Naive B cell (primary cell): ENCODE results near the gene PIP4K2A. TPM values are rescaled to one million over a fixed set of nuclear protein-coding genes. Genes with fewer than 3 reads are reported as not detected.
"Not testable (repeated sequence)": the region's sequence is repeated elsewhere in the genome, so short reads cannot be mapped to it uniquely, and the experiment has no call there.

Experiments
- ATAC-seq, 2 donors: fragments of 150-1000 bp; cut with Tn5 transposase; 2 replicates each; pipeline ENCODE4 v1.10.0; 2021; ENCODE audit warnings: low read depth in 2 of 2, mild to moderate bottlenecking in 2 of 2, moderate library complexity in 2 of 2
- DNase-seq: peaks from one replicate; pipeline ENCODE4 v3.0.0; 2022
- H3K27ac Mint-ChIP-seq, 6 donors: one replicate each; pipeline ENCODE4 v1.8.0; 2020 to 2022; ENCODE audit warnings: mild to moderate bottlenecking in 6 of 6, mixed read lengths in 6 of 6, moderate library complexity in 5 of 6, inconsistent platforms in 2 of 6
- H3K27me3 Mint-ChIP-seq, 3 donors: one replicate each; pipeline ENCODE4 v1.8.0; 2021 to 2022; ENCODE audit warnings: mixed read lengths in 3 of 3, mild to moderate bottlenecking in 1 of 3
- H3K36me3 Mint-ChIP-seq, 2 donors: one replicate each; pipeline ENCODE4 v1.8.0; 2020 to 2022; ENCODE audit warnings: mixed read lengths in 2 of 2, inconsistent platforms in 1 of 2, mild to moderate bottlenecking in 1 of 2
- H3K4me1 Mint-ChIP-seq, 3 donors: one replicate each; pipeline ENCODE4 v1.8.0; 2020 to 2022; ENCODE audit warnings: mixed read lengths in 3 of 3, inconsistent platforms in 1 of 3, mild to moderate bottlenecking in 1 of 3, moderate library complexity in 1 of 3
- H3K4me3 Mint-ChIP-seq, 8 donors: one replicate each; pipeline ENCODE4 v1.8.0; 2020 to 2022; ENCODE audit warnings: mild to moderate bottlenecking in 8 of 8, mixed read lengths in 8 of 8, moderate library complexity in 8 of 8, inconsistent platforms in 2 of 8
- H3K9me3 Mint-ChIP-seq, 7 donors: one replicate each; pipeline ENCODE4 v1.8.0; 2020 to 2022; ENCODE audit warnings: mixed read lengths in 7 of 7, mild to moderate bottlenecking in 5 of 7, inconsistent platforms in 2 of 7, moderate library complexity in 1 of 7
- polyA plus RNA-seq, 6 donors: library from polyadenylated mRNA; unstranded; fragments of 300-500 nt; fragmentation: Illumina TruSeq; gene quantifications; one replicate each; pipeline ENCODE4 v1.2.3, GENCODE V29; 2021; ENCODE audit warnings: low read depth in 6 of 6

PIP4K2A gene
- polyA plus RNA-seq, 6 donors from 2014 or later = 16.8 to 45.7 (median 26.3) TPM

GRCh38 chr10:22536620-22537019 lies 177.8 kb downstream of the PIP4K2A start:
- ATAC-seq = no peak
- H3K27ac Mint-ChIP-seq = no peak overlapping the region

DNA sequence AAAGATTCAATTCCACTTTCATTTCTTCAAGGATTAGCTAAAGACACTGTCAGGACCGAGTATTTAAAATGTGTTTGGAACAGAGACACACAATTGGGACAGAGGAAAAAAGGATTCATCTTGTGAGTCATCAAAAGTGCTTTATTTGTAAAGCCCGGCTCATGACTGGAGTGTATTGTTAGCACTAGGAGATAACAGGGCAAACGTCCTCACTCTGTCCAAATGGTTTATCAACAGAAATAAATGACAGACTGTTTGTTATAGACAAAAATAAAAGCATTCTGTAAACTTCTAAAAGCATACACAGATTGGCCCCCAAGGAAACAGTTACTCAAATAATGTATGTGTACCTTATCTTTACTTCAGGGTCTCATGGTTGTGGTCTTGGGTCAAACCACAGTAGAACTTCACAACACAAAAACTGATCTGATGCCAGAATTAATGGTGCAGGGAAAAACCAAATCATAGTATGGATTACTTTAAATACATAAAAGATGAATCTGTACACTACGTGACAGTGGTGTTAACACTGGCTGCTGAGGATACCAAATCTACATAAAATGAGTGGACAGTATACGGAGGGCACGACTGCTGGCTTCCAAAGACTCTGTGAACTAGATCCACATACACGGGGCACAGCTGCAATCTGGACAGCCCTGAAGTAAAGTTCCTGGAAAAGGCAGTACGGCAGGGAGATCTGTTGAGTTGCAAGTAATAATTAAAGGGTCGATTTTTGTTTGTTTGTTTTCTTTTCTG lies 179.4 kb downstream of the PIP4K2A start:
- ATAC-seq = no peak
- Mint-ChIP-seq H3K27ac (peak overlapping the region in 2 of 6 donors; percentile 11 to 50), H3K4me1 (peaks cover 0 to 4% (median 4%) of the 10 kb centered on the region in 3 donors), H3K27me3 (no peaks in the 10 kb centered on the region), H3K9me3 (peaks cover 0 to 5% (median 0%) of the 10 kb centered on the region in 7 donors), H3K4me3 (no peak overlapping the region), H3K36me3 (peaks cover 34 to 43% of the 10 kb centered on the region in 2 donors)
- no peak for DNase-seq

More at GRCh38 chr10:22536620-22537019, 177.8 kb downstream of the PIP4K2A start:
- Mint-ChIP-seq H3K4me1 (peaks cover 0 to 4% (median 4%) of the 10 kb centered on the region in 3 donors), H3K9me3 (no peaks in the 10 kb centered on the region), H3K27me3 (no peaks in the 10 kb centered on the region), H3K4me3 (no peak overlapping the region), H3K36me3 (peaks cover 34 to 48% of the 10 kb centered on the region in 2 donors)
- DNase-seq = no peak

- H3K4me1 Mint-ChIP-seq = no peaks in the 10 kb centered on the region
Observed at GRCh38 chr10:22531441-22531840, 182.9 kb downstream of the PIP4K2A start.

DNA sequence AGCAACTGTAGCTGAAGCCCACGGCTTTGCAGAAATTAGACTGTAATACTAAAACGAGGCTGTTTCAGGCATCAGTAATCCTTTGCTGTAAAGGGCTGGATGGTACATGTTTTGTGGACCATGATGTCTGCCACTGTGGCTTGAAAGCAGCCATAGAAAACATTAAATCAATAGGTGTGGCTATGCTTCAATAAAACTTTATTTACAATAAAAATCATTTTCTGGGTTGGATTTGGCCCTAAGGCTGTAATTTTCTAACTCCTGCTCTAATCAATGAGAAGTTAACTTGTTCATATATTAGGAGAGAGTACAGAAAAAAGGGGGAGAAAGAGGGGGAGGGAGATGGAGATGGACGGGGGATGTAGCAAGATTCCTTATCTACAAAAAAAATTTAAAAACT lies 183.4 kb downstream of the PIP4K2A start:
- peaks cover under 1 to 19% of the 10 kb centered on the region in 2 donors for H3K36me3 Mint-ChIP-seq
- peaks cover 0 to 12% (median 10%) of the 10 kb centered on the region in 3 donors for H3K27me3 Mint-ChIP-seq
- no peak overlapping the region for H3K27ac Mint-ChIP-seq
- H3K4me1 Mint-ChIP-seq = no peaks in the 10 kb centered on the region
- ATAC-seq = no peak
- no peak for DNase-seq
- peaks cover 0 to 22% (median 7%) of the 10 kb centered on the region in 7 donors for H3K9me3 Mint-ChIP-seq
- H3K4me3 Mint-ChIP-seq = no peak overlapping the region

More at GRCh38 chr10:22531441-22531840, 182.9 kb downstream of the PIP4K2A start:
- Mint-ChIP-seq H3K9me3 (peaks cover 0 to 19% (median 7%) of the 10 kb centered on the region in 7 donors), H3K36me3 (peaks cover 5 to 23% of the 10 kb centered on the region in 2 donors), H3K4me3 (no peak overlapping the region), H3K27ac (no peak overlapping the region), H3K27me3 (peaks cover 0 to 12% (median 10%) of the 10 kb centered on the region in 3 donors)
- DNase-seq (no peak), ATAC-seq (no peak)

DNA sequence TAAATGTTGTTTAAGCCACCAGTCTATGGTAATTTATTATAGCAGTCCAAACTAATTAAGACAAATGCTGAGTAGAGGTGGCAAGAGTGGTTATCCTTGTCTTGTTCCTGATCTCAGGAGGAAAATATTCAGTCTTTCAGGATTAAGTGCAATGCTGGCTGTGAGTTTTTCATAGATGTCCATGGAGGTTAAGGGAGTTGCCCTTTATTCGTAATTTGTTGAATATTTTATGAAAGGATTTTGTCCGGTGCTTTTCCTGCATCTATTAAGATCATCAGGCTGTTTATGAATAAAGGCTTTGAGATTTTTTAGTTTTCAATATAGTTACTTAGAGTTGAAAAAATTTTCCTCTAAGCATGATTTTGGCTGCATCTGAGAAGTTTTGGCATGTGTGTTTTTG lies 186.9 kb downstream of the PIP4K2A start:
- peaks cover 8 to 56% (median 37%) of the 10 kb centered on the region in 7 donors for H3K9me3 Mint-ChIP-seq
- H3K27me3 Mint-ChIP-seq = peaks cover 0 to 39% (median 11%) of the 10 kb centered on the region in 3 donors
- DNase-seq (no peak), ATAC-seq (no peak)
- H3K36me3 Mint-ChIP-seq = peaks cover 0 to 10% of the 10 kb centered on the region in 2 donors
- H3K27ac Mint-ChIP-seq = no peak overlapping the region
- no peaks in the 10 kb centered on the region for H3K4me1 Mint-ChIP-seq
- no peak overlapping the region for H3K4me3 Mint-ChIP-seq

DNA sequence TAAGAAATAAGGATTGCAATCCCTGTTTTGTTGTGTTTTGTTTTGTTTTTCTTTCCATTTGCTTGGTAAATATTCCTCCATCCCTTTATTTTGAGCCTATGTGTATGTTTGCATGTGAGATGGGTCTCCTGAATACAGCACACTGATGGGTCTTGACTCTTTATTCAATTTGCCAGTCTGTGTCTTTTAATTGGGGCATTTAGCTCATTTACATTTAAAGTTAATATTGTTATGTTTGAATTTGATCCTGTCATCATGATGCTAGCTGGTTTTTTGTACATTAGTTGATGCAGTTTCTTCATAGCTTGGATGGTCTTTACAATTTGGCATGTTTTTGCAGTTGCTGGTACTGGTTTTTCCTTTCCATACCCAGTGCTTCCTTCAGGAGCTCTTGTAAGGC lies 190.0 kb downstream of the PIP4K2A start:
- Mint-ChIP-seq H3K9me3 (peaks cover 8 to 76% (median 56%) of the 10 kb centered on the region in 7 donors), H3K27me3 (peaks cover 0 to 40% (median 15%) of the 10 kb centered on the region in 3 donors), H3K36me3 (peaks cover 0 to 10% of the 10 kb centered on the region in 2 donors)
- DNase-seq, H3K27ac Mint-ChIP-seq, ATAC-seq, H3K4me1 Mint-ChIP-seq, H3K4me3 Mint-ChIP-seq: not testable (repeated sequence)

DNA sequence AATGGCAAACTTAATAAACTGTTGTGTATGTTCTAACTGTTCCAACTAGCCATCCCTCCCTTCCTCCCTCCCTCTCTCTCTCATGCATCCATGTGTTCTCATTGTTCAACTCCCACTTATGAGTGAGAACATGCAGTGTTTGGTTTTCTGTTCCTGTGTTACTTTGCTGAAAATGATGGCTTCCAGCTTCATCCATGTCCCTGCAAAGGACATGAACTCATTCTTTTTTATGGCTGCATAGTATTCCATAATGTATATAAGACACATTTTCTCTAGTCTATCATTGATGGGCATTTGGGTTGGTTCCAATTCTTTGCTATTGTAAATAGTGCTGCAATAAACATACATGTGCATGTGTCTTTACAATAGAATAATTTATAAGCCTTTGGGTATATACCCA lies 193.7 kb downstream of the PIP4K2A start:
- ATAC-seq, H3K4me3 Mint-ChIP-seq, DNase-seq, H3K4me1 Mint-ChIP-seq, H3K27ac Mint-ChIP-seq: not testable (repeated sequence)
- peaks cover 8 to 53% (median 48%) of the 10 kb centered on the region in 7 donors for H3K9me3 Mint-ChIP-seq
- H3K36me3 Mint-ChIP-seq = peaks cover 0 to 11% of the 10 kb centered on the region in 2 donors
- H3K27me3 Mint-ChIP-seq = peaks cover 2 to 31% (median 6%) of the 10 kb centered on the region in 3 donors

GRCh38 chr10:22518167-22518724 lies 196.1 kb downstream of the PIP4K2A start:
- DNase-seq = no peak
- H3K9me3 Mint-ChIP-seq = peaks cover 4 to 31% (median 26%) of the 10 kb centered on the region in 7 donors
- ATAC-seq = no peak
- peaks cover 11 to 18% (median 14%) of the 10 kb centered on the region in 3 donors for H3K27me3 Mint-ChIP-seq
- peaks cover 0 to 13% of the 10 kb centered on the region in 2 donors for H3K36me3 Mint-ChIP-seq
- H3K4me3 Mint-ChIP-seq = no peak overlapping the region
- peaks cover 0 to 2% (median 0%) of the 10 kb centered on the region in 3 donors for H3K4me1 Mint-ChIP-seq
- H3K27ac Mint-ChIP-seq = no peak overlapping the region

DNA sequence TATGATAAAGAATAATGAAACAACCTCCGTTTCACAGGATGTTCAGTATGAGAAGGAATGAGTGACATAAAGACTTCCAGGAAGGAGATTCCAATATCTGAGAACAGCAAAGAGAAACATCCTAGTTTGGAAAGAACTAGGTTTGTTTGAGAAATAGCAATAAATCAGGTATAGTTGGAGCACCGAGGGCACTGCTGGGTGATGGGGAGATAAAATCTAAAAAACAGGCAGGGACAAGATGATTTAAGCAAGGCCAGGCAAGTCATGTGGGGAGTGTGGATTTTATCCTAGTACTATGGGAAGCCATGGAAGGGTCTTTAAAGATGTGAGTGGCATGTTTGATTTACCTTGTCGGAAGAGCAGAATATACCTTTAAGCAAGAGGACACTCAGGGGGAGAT lies 199.4 kb downstream of the PIP4K2A start:
- H3K9me3 Mint-ChIP-seq = peaks cover 0 to 15% (median 6%) of the 10 kb centered on the region in 7 donors
- ATAC-seq (no peak), DNase-seq (no peak)
- H3K27me3 Mint-ChIP-seq = peaks cover 5 to 14% (median 14%) of the 10 kb centered on the region in 3 donors
- peaks cover 5 to 11% of the 10 kb centered on the region in 2 donors for H3K36me3 Mint-ChIP-seq
- no peak overlapping the region for H3K4me3 Mint-ChIP-seq
- H3K27ac Mint-ChIP-seq = no peak overlapping the region
- H3K4me1 Mint-ChIP-seq = peaks cover 0 to 2% (median 0%) of the 10 kb centered on the region in 3 donors

GRCh38 chr10:22514414-22514758 lies 200.0 kb downstream of the PIP4K2A start:
- not testable (repeated sequence) for DNase-seq, H3K4me1 Mint-ChIP-seq, ATAC-seq, H3K4me3 Mint-ChIP-seq, H3K27ac Mint-ChIP-seq
- Mint-ChIP-seq H3K9me3 (peaks cover 0 to 15% (median 7%) of the 10 kb centered on the region in 7 donors), H3K27me3 (peaks cover 5 to 14% (median 14%) of the 10 kb centered on the region in 3 donors), H3K36me3 (peaks cover 5 to 11% of the 10 kb centered on the region in 2 donors)

GRCh38 chr10:22513483-22514413 lies 200.6 kb downstream of the PIP4K2A start:
- H3K4me3 Mint-ChIP-seq = not testable (repeated sequence)
- Mint-ChIP-seq H3K27me3 (peaks cover 5 to 14% (median 14%) of the 10 kb centered on the region in 3 donors), H3K36me3 (peaks cover 5 to 11% of the 10 kb centered on the region in 2 donors)

DNA sequence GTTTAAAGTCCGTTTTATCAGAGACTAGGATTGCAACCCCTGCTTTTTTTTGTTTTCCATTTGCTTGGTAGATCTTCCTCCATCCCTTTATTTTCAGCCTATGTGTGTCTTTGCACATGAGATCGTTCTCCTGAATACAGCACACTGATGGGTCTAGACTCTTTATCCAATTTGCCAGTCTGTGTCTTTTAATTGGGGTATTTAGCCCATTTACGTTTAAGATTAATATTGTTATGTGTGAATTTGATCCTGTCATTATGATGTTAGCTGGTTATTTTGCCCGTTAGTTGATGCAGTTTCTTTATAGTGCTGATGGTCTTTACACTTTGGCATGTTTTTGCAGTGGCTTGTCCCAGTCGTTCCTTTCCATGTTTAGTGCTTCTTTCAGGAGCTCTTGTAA lies 202.4 kb downstream of the PIP4K2A start:
- H3K36me3 Mint-ChIP-seq = peaks cover 5 to 11% of the 10 kb centered on the region in 2 donors
- peaks cover 5 to 14% (median 14%) of the 10 kb centered on the region in 3 donors for H3K27me3 Mint-ChIP-seq
- H3K27ac Mint-ChIP-seq, H3K4me3 Mint-ChIP-seq, DNase-seq, H3K4me1 Mint-ChIP-seq, ATAC-seq: not testable (repeated sequence)
- H3K9me3 Mint-ChIP-seq = peaks cover 0 to 21% (median 14%) of the 10 kb centered on the region in 7 donors

More at GRCh38 chr10:22513483-22514413, 200.6 kb downstream of the PIP4K2A start:
- H3K27ac Mint-ChIP-seq, H3K4me1 Mint-ChIP-seq: not testable (repeated sequence)
- DNase-seq = peak; percentile 8
- H3K9me3 Mint-ChIP-seq = peaks cover 0 to 19% (median 9%) of the 10 kb centered on the region in 7 donors
- ATAC-seq = peak in 1 of 2 donors; percentile 32

DNA sequence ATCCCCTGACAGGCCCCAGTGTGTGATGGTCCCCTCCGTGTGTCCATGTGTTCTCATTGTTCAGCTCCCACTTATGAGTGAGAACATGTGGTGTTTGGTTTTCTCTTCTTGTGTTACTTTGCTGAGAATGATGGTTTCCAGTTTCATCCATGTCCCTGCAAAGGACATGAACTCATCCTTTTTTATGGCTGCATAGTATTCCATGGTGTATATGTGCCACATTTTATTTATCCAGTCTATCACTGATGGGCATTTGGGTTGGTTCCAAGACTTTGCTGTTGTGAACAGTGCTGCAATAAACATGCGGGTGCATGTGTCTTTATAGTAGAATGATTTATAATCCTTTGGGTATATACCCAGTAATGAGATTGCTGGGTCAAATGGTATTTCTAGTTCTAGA lies 206.2 kb downstream of the PIP4K2A start:
- H3K27ac Mint-ChIP-seq, H3K4me3 Mint-ChIP-seq, H3K36me3 Mint-ChIP-seq, ATAC-seq, H3K27me3 Mint-ChIP-seq, DNase-seq: not testable (repeated sequence)
- peaks cover 0 to 21% (median 14%) of the 10 kb centered on the region in 7 donors for H3K9me3 Mint-ChIP-seq
- H3K4me1 Mint-ChIP-seq = peaks cover 17 to 24% (median 22%) of the 10 kb centered on the region in 3 donors
